Measurements from ENCODE around the gene CEBPA. TPM values are rescaled to one million over a fixed set of nuclear protein-coding genes. Genes with fewer than 3 reads are reported as not detected.

Gene CEBPA
- total RNA-seq, 4 donors from 2014 or later, result 27.1 to 33.5 (median 31.5) TPM

DNA sequence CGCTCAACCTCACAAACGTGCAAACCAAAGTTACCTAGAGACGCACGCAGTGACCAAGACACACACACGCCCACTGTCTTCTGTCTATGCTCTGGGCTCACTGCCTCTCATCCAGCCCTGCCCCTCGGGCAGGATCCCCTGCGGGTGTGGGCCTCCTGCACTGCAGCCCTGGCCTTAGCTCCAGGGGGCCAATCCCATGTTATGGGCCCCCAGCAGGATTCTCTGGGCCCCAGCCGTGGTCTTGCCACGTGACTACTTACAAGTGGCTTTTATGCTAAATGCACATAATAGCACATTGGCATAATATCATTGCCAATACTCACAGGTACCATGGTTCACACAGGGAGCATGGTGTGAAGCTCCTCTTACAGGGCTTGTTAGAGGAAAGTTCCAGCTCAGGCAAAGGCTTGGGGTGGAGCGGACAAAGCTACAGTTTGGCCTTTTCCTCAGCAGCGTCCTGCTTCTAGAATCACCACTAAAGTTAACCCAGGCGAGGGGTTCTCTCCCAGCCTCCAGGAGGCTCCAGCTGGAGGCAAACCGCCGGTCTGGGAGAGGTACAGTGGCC lies 37.4 kb downstream of the CEBPA start:
- no peaks in the 10 kb centered on the region for H3K27me3 ChIP-seq
- H3K4me1 ChIP-seq, result peaks cover 0 to 2% (median 0%) of the 10 kb centered on the region in 3 donors
- H3K27ac ChIP-seq, result no peak overlapping the region
- no peaks in the 10 kb centered on the region for H3K36me3 ChIP-seq
- intact Hi-C loops (cut with DNase I), result no loop called here
- H3K4me3 ChIP-seq, result no peak overlapping the region
- TF ChIP-seq CTCF (IDR thresholded peaks at IDR 0.05) (no peak), POLR2A (IDR thresholded peaks at IDR 0.05) (no peak)
- H3K9me3 ChIP-seq, result no peaks in the 10 kb centered on the region
- no peak for DNase-seq
- 81 to 88% methylated on average over 6 to 14 of the region's 14 CpGs for WGBS, 2 donors

GRCh38 chr19:33263325-33264023 lies 38.9 kb downstream of the CEBPA start:
- no peak for DNase-seq
- Histone ChIP-seq H3K27ac (no peak overlapping the region), H3K4me3 (no peak overlapping the region), H3K4me1 (no peaks in the 10 kb centered on the region), H3K27me3 (no peaks in the 10 kb centered on the region), H3K9me3 (no peaks in the 10 kb centered on the region), H3K36me3 (no peaks in the 10 kb centered on the region)
- 69 to 71% methylated on average over 23 of the region's 25 CpGs for WGBS, 2 donors
- intact Hi-C loops (cut with DNase I), result no loop called here
- TF ChIP-seq POLR2A (IDR thresholded peaks at IDR 0.05) (no peak), CTCF (IDR thresholded peaks at IDR 0.05) (no peak)

DNA sequence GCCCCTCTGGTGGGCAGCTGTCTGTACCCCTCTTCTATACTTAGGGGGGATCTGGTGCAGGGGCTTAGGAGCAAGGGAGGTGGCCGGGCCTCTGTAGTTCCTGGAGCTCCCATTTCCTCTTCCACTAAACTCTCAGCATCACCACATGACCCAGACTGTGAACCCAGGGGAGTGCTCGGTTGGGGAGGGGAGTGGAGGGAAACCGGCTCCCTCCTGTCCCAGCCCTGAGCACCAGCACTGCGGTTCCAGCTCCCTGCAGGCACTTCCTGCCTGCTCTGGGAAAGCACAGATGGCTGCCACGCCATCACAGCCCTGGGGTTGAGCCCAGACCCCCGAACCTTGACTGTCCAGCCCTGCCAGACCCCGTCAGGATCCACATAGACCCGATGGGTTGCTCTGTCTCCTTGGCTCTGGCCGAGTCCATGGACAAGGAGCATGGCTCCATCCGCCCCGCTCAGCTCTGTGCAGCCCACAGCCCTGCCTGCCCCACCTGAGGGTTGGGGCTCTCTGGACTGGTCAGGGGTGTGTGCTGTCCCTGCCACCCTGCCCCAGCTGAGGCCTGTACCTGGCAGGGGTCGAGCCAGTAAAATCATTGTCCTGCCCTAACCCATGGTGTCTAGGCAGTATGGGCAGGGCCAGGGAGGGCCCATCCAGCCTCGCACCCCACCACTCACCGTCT lies 40.7 kb downstream of the CEBPA start:
- DNase-seq, result no peak
- H3K27ac ChIP-seq, result no peak overlapping the region
- intact Hi-C loops (cut with DNase I), result no loop called here
- TF ChIP-seq POLR2A (IDR thresholded peaks at IDR 0.05) (no peak), CTCF (IDR thresholded peaks at IDR 0.05) (no peak)
- H3K36me3 ChIP-seq, result no peaks in the 10 kb centered on the region
- H3K4me3 ChIP-seq, result no peak overlapping the region
- WGBS, 2 donors, result 73 to 93% methylated on average over 4 to 6 of the region's 14 CpGs
- H3K4me1 ChIP-seq, result no peaks in the 10 kb centered on the region
- H3K9me3 ChIP-seq, result no peaks in the 10 kb centered on the region
- H3K27me3 ChIP-seq, result no peaks in the 10 kb centered on the region

DNA sequence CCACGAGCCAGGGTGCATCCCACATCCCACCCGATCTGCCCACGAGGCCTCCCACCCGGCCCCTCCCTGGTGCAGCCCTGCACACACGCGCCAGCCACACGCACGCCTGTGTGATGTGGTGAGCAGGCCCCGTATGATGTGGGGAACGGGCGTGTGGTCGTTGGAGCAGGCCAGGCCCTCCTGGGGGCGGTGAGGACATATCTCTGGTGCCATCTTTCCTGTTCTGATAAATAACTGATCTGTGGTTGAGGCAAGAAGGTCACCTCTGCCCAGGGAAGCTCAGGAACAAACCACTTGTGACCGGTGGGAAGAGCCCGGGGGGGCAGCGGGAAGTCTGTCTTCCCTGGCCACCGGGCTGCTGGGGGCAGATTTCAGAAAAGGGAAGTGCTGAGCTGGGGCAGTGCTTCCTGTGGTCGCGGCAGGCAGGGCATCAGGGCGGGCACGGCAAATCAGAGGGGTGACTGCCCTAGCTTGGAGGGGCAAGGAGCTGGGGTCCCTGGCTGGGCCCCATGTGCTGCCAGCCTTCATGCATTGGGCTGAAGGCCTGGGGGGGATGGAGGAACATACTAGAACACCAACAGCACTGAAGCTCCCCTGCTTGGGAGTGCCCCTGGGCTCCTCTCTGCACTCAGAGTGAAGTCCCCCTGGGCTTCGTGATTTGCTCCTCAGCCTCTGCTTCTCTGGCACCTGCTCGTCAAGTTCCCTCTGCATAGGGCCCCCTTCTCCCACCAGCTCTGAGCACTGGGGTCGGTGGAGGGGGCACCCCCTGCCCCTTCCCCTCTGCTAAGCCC lies 41.5 kb downstream of the CEBPA start:
- H3K36me3 ChIP-seq, result no peaks in the 10 kb centered on the region
- TF ChIP-seq POLR2A (IDR thresholded peaks at IDR 0.05), result no peak
- TF ChIP-seq CTCF (IDR thresholded peaks at IDR 0.05), result no peak
- whole genome bisulfite sequencing, 2 donors, result 54 to 82% methylated on average over 5 to 6 of the region's 24 CpGs
- H3K27ac ChIP-seq, result peak overlapping the region in 1 of 4 donors; percentile 25
- no peak overlapping the region for H3K4me3 ChIP-seq
- no peak for DNase-seq
- H3K27me3 ChIP-seq, result no peaks in the 10 kb centered on the region
- H3K9me3 ChIP-seq, result no peaks in the 10 kb centered on the region
- H3K4me1 ChIP-seq, result no peaks in the 10 kb centered on the region
- intact Hi-C loops (cut with DNase I), result no loop called here

Measured in esophagus squamous epithelium (tissue), 5 donors.